ENCODE measurements around the gene GRK4. TPM values are rescaled to one million over a fixed set of nuclear protein-coding genes. Genes with fewer than 3 reads are reported as not detected.

GRK4 gene
- total and polyA plus RNA-seq, 4 donors = 1.0 to 2.2 (median 1.8) TPM

DNA sequence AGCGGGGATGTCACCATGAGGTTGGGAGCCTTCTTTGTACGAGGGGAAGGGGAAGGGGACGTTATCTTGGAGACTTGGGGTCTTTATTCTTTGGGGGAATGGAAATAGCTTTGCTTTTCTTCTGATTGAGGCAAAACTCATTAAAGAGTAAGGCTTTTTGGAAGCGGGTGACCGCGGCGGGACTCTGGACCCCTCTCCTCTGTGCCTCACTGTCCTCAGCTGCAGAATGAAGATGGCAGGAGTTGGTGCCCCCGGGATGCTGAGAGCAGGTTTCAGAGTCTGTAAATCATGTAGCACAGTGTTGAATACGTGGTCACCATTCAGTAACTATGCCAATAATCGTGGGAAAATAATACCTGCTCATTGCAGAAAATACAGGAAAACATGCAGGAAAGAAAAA is 78.9 kb downstream of the GRK4 start:
- peaks cover 3 to 27% (median 10%) of the 10 kb centered on the region in 4 donors for H3K4me1 ChIP-seq (ENCODE audit: control insufficient read depth in 4 of 4, insufficient read depth in 4 of 4, low read length in 3 of 4)
- WGBS = 66% methylated on average over 10 of the region's 10 CpGs
- TF ChIP-seq TAF1 (conservative IDR thresholded peaks at IDR 0.05) = no peak
- TF ChIP-seq, protein P1, sequence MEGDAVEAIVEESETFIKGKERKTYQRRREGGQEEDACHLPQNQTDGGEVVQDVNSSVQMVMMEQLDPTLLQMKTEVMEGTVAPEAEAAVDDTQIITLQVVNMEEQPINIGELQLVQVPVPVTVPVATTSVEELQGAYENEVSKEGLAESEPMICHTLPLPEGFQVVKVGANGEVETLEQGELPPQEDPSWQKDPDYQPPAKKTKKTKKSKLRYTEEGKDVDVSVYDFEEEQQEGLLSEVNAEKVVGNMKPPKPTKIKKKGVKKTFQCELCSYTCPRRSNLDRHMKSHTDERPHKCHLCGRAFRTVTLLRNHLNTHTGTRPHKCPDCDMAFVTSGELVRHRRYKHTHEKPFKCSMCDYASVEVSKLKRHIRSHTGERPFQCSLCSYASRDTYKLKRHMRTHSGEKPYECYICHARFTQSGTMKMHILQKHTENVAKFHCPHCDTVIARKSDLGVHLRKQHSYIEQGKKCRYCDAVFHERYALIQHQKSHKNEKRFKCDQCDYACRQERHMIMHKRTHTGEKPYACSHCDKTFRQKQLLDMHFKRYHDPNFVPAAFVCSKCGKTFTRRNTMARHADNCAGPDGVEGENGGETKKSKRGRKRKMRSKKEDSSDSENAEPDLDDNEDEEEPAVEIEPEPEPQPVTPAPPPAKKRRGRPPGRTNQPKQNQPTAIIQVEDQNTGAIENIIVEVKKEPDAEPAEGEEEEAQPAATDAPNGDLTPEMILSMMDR (IDR thresholded peaks at IDR 0.05; ENCODE audit: low read depth, low read length, missing input control) = no peak
- no peak for TF ChIP-seq RXRA (IDR thresholded peaks at IDR 0.05)
- no peak for TF ChIP-seq HNF4A (conservative IDR thresholded peaks at IDR 0.05)
- TF ChIP-seq, protein P2, sequence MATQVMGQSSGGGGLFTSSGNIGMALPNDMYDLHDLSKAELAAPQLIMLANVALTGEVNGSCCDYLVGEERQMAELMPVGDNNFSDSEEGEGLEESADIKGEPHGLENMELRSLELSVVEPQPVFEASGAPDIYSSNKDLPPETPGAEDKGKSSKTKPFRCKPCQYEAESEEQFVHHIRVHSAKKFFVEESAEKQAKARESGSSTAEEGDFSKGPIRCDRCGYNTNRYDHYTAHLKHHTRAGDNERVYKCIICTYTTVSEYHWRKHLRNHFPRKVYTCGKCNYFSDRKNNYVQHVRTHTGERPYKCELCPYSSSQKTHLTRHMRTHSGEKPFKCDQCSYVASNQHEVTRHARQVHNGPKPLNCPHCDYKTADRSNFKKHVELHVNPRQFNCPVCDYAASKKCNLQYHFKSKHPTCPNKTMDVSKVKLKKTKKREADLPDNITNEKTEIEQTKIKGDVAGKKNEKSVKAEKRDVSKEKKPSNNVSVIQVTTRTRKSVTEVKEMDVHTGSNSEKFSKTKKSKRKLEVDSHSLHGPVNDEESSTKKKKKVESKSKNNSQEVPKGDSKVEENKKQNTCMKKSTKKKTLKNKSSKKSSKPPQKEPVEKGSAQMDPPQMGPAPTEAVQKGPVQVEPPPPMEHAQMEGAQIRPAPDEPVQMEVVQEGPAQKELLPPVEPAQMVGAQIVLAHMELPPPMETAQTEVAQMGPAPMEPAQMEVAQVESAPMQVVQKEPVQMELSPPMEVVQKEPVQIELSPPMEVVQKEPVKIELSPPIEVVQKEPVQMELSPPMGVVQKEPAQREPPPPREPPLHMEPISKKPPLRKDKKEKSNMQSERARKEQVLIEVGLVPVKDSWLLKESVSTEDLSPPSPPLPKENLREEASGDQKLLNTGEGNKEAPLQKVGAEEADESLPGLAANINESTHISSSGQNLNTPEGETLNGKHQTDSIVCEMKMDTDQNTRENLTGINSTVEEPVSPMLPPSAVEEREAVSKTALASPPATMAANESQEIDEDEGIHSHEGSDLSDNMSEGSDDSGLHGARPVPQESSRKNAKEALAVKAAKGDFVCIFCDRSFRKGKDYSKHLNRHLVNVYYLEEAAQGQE (IDR thresholded peaks at IDR 0.05) = no peak
- no peak for TF ChIP-seq JUND (IDR thresholded peaks at IDR 0.05)
- no peak for TF ChIP-seq SP1 (IDR thresholded peaks at IDR 0.05)
- no peak for TF ChIP-seq HNF4G (IDR thresholded peaks at IDR 0.05)
- TF ChIP-seq GABPA (IDR thresholded peaks at IDR 0.05 in 1 of 2, conservative IDR thresholded peaks at IDR 0.05 in 1 of 2) = no peak
- TF ChIP-seq FOXA2 (IDR thresholded peaks at IDR 0.05) = no peak

DNA sequence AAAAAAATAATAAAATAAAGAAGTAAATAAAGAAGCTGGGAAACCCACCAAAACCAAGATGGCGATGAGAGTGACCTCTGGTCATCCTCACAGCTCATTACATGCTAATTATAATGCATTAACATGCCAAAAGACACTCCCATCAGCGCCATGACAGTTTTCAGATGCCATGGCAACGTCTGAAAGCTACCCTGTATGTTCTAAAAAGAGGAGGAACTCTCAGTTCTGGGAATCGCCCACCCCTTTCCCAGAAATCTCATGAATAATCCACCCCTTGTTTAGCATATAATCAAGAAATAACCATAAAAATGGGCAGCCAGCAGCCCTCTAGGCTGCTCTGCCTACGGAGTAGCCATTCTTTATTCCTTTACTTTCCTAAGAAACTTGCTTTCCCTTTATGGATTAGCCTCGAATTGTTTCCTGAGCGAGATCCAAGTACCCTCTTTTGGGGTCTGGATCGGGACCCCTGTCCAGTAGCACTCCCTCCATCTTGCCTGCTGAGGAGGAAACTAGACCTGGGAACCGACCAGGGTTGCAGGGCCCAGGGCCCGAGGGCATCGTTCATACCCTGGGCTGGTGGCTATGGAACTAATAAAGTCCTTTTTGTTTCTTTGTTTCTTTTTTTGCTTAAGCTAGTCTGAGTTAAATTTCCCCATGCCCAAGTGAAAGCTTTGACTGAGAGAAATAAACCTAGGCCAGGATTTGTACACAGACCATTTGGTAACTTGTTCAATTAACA is 80.1 kb downstream of the GRK4 start:
- no peak for DNase-seq (ENCODE audit: low spot score)
- 94% methylated on average over 11 of the region's 11 CpGs for WGBS

More for the DNA sequence above, 78.9 kb downstream of the GRK4 start:
- Histone ChIP-seq H3K9me3 (ENCODE audit: control insufficient read depth in 4 of 4, low read length in 3 of 4) (no peaks in the 10 kb centered on the region), H3K27ac (ENCODE audit: low read depth in 1 of 2, low read length in 2 of 2) (peak overlapping the region in 1 of 2 donors; percentile 21), H3K27me3 (ENCODE audit: control insufficient read depth in 4 of 4, insufficient read depth in 4 of 4, low read length in 3 of 4) (no peaks in the 10 kb centered on the region), H3K9ac (ENCODE audit: low read depth in 1 of 2, low read length in 2 of 2) (no peak overlapping the region), H3K4me3 (ENCODE audit: low read depth in 1 of 3, low read length in 3 of 3) (peak overlapping the region; percentile 6 to 45 (median 22)), H3K36me3 (ENCODE audit: control insufficient read depth in 4 of 4, insufficient read depth in 3 of 4, low read depth in 1 of 4, low read length in 3 of 4) (no peaks in the 10 kb centered on the region)
- DNase-seq (ENCODE audit: low spot score) = no peak

More for the DNA sequence above, 80.1 kb downstream of the GRK4 start:
- H3K9ac ChIP-seq (ENCODE audit: low read depth in 1 of 2, low read length in 2 of 2) = no peak overlapping the region
- H3K27ac ChIP-seq (ENCODE audit: low read depth in 1 of 2, low read length in 2 of 2) = no peak overlapping the region
- TF ChIP-seq EGR1 (IDR thresholded peaks at IDR 0.05; ENCODE audit: low read depth in 2 of 2) = no peak
- TF ChIP-seq, protein P3, sequence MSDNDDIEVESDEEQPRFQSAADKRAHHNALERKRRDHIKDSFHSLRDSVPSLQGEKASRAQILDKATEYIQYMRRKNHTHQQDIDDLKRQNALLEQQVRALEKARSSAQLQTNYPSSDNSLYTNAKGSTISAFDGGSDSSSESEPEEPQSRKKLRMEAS (IDR thresholded peaks at IDR 0.05) = no peak
- TF ChIP-seq, protein P1 (IDR thresholded peaks at IDR 0.05; ENCODE audit: low read depth, low read length, missing input control) = no peak
- TF ChIP-seq, protein P4, sequence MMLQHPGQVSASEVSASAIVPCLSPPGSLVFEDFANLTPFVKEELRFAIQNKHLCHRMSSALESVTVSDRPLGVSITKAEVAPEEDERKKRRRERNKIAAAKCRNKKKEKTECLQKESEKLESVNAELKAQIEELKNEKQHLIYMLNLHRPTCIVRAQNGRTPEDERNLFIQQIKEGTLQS (IDR thresholded peaks at IDR 0.05) = no peak
- TF ChIP-seq FOXA1 (IDR thresholded peaks at IDR 0.05) = no peak
- no peak for TF ChIP-seq FOXA2 (IDR thresholded peaks at IDR 0.05)
- H3K4me3 ChIP-seq (ENCODE audit: low read depth in 1 of 3, low read length in 3 of 3) = no peak overlapping the region
- H3K27me3 ChIP-seq (ENCODE audit: control insufficient read depth in 4 of 4, insufficient read depth in 4 of 4, low read length in 3 of 4) = no peaks in the 10 kb centered on the region
- peaks cover 3 to 19% (median 10%) of the 10 kb centered on the region in 4 donors for H3K4me1 ChIP-seq (ENCODE audit: control insufficient read depth in 4 of 4, insufficient read depth in 4 of 4, low read length in 3 of 4)
- no peaks in the 10 kb centered on the region for H3K9me3 ChIP-seq (ENCODE audit: control insufficient read depth in 4 of 4, low read length in 3 of 4)
- H3K36me3 ChIP-seq (ENCODE audit: control insufficient read depth in 4 of 4, insufficient read depth in 3 of 4, low read depth in 1 of 4, low read length in 3 of 4) = no peaks in the 10 kb centered on the region

All from liver (tissue), 9 donors.